NOMO-1 treated with DMSO at 0.1 percent for 48 hours (cell line): ENCODE results near the gene ZNF668.
A peak's percentile ranks its signal among the peaks of the same experiment; 100 is the strongest.

Experiments
- DNase-seq: peaks from one replicate; lab custom pipeline; 2025; ENCODE audit not compliant: unreplicated experiment; lab: John Stamatoyannopoulos, UW

The ZNF668 gene

DNA sequence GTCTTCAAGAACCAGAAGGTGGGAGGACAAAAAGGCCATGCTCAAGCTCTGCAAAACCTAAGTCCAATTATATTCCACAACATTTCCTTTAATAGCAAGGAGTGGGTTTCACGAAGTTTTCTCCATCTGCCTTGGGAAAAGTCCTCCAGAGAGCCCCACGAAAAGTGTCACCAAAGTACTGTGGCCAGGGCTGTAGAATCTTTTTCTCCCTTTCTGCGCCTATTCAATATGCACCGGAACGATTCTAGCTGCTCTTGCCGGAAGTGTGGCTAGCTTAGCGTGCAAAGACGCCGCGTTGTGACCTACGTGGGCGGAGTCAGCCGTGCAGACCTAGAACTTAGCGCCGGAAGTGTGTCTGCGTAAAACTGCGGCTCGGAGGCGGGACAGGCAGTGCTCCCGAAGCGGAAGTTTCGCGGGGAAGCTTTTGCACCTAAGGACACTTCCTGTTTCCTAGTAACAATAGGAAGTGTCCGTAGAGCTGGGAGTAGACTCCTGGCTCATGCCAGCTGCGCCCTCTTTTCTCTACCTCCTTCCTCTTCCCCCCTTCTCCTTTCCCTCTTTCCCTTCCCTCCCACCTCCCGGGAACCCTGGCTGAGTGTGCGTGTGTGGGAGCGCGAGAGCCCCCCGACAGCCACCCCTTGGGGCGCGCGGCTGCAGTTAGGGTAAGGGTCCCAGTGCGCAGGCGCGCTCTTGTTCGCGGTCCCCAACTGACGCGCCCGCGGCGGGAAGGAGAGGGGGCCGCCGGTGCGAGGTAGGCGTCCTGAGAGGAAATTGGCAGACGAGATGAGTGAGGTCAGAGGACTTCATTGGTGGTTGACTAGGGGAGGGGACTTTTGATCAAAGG is at the start of gene ZNF668, which contains the start of gene ZNF646:
Gene ZNF668, minus strand, starts transcription at position 271 of the 844 bp plus-strand sequence. CDS start 9,781 bp downstream, outside the sequence.
Gene ZNF646, plus strand, starts transcription at position 453 of the 844 bp plus-strand sequence. CDS start 1,903 bp downstream, outside the sequence.
- DNase-seq, result peak; percentile 100

GRCh38 chr16:31120129-31120528 is 46.1 kb upstream of the ZNF668 start:
- no peak for DNase-seq

DNA sequence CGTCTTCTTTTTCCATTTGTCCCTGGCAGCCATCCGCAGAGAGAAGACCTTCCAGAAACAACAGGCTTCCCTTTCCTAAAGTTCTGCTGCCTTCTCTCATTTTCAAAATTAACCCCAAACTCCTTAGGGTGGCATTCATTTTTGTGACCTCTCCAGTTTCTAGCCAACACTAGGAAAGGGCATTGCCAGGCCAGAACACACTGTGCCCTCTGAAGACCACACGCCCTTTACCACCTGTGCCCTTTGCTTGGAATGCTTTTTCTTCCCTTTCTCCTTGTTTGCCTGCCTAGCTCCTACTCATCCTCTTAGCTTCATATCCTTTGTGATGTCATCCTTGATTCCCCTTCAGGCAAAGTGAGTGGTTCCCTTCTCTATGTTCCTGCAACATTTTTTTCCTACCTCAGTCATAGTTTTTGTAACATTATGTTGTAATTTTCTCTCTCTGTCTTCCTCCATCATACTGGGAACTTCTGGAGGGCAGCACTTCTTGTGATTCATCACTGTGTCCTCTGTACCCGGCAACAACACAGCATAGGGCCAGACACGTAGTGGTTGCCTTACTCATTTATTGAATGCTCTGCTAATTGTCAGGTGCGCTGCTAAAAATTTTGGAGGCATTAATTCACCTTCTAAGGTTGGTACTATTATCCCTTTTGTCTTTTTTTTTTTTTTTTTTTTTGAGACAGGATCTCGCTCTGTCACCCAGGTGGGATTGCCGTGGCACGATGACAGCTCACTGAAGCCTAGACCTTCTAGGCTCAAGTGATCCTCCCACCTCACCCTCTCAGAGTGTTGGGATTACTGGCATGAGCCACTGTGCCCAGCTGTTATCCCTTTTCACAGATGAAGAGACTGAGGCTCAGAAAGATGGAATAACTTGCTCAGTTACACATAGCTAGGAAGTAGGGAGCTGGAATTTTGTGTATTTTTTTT is 44.4 kb upstream of the ZNF668 start:
- peak; percentile 11 for DNase-seq

GRCh38 chr16:31117384-31118222 is 43.6 kb upstream of the ZNF668 start, which contains the start of gene KAT8:
KAT8 (plus strand) TSS chr16:31117664; CDS start chr16:31117682, 18 bp downstream.
- DNase-seq, result peak; percentile 98

DNA sequence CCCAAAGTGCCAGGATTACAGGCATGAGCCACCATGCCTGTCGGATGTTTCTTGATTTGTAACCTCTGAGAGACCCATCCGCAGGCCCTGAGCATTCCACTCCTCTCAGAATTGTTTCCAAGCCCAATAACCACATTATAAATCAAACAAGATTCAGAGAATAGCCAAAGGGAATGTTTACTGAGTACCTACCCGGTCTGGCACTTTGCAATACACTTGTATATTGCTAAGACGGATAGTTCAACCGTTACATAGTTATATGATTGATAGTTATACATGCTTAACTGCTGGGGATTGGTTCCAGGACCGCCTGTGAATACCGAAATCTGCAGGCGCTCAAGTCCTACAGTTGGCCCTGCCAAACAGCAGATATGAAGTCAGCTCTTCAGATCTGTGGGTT is 40.4 kb upstream of the ZNF668 start:
- no peak for DNase-seq

- DNase-seq, result peak; percentile 54
Measured at GRCh38 chr16:31113121-31114120, 39.4 kb upstream of the ZNF668 start.

- DNase-seq, result no peak
Measured at GRCh38 chr16:31112711-31113110, 38.7 kb upstream of the ZNF668 start.

DNA sequence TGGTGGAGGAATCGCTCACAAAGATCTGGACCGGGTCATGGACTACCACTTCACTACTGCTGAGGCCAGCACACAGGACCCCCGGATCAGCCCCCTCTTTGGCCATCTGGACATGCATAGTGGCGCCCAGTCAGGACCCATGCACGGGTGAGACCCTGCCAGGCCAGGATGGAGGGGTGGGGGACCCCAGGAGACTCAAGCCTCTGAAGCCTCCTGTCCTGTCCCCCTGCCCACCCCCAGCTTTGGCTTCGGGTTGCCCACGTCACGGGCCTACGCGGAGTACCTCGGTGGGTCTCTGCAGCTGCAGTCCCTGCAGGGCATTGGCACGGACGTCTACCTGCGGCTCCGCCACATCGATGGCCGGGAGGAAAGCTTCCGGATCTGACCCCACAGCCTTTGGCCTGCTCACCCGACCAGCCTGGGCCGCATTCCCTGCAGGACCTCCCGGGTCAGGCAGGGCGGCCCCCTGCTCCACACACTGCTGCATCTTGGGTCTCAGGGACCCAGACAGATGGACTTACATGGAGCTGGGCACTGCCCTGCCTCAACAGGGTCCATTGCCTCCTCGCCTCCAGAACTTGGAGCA is 37.9 kb upstream of the ZNF668 start:
- no peak for DNase-seq

- no peak for DNase-seq
Measured at GRCh38 chr16:31110106-31111034, 36.3 kb upstream of the ZNF668 start.

GRCh38 chr16:31109622-31110021 is 35.6 kb upstream of the ZNF668 start:
- DNase-seq, result no peak

DNA sequence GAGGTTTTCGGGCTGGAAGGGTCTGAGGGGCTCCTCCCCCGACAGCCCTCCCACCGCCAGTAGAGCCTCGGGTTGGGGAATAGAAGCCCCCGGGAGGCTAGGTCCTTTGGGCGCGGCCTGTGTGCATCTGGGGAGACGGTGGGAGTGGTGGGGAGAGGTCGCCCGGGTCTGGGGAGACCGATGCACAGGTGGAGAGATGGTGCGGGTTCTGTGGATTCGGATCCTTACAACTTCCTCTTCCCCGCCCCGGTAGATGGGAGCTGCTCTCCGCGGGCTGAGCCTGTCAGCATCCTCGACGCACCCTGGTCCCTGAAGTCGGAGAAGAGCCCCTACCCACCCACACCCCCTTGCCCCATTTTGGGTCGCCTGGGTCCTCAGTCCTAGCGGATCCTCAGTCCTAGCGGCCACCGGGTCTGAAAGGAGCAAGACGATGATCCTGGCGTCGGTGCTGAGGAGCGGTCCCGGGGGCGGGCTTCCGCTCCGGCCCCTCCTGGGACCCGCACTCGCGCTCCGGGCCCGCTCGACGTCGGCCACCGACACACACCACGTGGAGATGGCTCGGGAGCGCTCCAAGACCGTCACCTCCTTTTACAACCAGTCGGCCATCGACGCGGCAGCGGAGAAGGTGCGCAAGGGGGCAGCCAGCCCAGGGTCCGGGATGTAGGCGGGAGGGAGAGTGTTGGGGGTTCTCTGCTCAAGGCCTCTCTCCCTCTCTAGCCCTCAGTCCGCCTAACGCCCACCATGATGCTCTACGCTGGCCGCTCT is 34.9 kb upstream of the ZNF668 start:
- DNase-seq, result no peak

GRCh38 chr16:31108035-31108793 is 34.2 kb upstream of the ZNF668 start, which contains the start of gene BCKDK:
BCKDK (plus strand) TSS chr16:31108386; CDS start chr16:31109224, 838 bp downstream.
- DNase-seq, result peak; percentile 49

GRCh38 chr16:31107465-31107867 is 33.4 kb upstream of the ZNF668 start:
- DNase-seq, result no peak

GRCh38 chr16:31106509-31107464 is 32.7 kb upstream of the ZNF668 start:
- no peak for DNase-seq

DNA sequence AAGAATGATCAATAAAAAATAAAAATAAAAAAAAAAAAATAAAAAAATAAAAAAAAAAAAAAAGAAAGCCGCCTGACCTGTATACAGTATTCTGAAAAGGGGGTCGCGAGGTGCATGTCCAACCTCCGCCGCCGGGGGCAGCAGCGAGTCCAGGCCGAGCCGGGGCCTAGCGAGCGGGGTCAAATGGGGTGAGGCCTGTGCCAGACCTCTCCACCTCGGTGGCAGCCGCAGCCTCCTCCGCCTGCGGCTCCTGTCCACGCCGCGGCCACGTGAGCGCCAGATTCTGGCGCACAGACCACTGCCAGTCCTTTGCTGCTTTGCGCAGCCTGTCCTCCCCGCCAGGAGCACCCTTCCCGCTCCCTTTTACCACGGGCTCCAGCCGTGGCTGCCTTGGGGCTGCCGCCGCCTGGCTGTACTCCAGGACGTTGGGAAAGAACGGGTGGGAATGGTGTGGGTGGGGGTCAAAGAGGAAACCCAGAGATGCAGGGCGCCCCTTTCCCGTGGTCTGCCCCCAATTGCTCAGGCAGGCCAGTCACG is 31.7 kb upstream of the ZNF668 start:
- DNase-seq, result peak; percentile 79
